ENCODE data around the gene DPYSL4. TPM values are rescaled to one million over a fixed set of nuclear protein-coding genes. Genes with fewer than 3 reads are reported as not detected.

DPYSL4 gene
- total and polyA plus RNA-seq, 7 donors, result 0.30 to 1.4 (median 0.82) TPM

DNA sequence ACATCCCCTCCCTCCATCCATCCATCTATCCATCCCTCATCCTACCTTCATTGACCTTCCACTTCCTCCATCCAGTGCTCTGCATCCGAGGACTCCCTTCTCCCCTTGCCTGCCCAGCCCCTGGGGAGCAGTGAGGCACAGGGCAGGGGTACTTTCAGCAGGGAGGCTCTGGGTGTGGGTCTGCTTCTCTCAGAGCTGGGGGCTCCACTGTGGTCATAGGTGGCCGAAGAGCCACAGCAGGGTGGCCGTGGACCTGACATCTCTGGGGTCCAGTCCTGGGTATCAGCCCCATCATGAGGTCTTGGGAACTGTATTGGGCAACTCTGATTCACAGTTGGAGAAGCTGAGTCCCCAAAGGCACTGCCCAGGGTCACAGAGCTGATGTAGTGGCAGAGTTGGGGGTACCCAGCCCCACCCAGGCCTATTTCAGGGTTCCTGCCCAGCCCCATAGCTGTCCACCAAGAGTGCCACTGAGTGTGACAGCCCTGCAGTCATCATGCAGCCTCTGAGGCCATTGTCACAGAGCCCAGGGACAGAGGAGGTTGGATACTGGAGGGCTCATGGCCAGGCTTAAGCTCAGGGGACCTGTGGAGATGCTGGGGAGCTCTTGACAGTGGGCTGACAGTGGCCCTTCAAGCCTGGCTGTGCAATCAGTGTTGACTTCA lies 35.3 kb upstream of the DPYSL4 start:
- Histone ChIP-seq H3K9me3 (no peaks in the 10 kb centered on the region), H3K4me3 (no peak overlapping the region), H3K4me1 (no peaks in the 10 kb centered on the region), H3K27me3 (ENCODE audit: insufficient read depth in 3 of 3, low read length in 2 of 3) (no peaks in the 10 kb centered on the region), H3K36me3 (ENCODE audit: insufficient read depth in 1 of 2, low read depth in 1 of 2) (peaks cover 0 to 6% of the 10 kb centered on the region in 2 donors), H3K27ac (no peak overlapping the region)
- DNase-seq (peak; percentile 4 to 23), ATAC-seq (no peak)
- 92 to 95% (median 94%) methylated on average over 3 of the region's 3 CpGs for WGBS, 3 donors
- TF ChIP-seq, protein P1, sequence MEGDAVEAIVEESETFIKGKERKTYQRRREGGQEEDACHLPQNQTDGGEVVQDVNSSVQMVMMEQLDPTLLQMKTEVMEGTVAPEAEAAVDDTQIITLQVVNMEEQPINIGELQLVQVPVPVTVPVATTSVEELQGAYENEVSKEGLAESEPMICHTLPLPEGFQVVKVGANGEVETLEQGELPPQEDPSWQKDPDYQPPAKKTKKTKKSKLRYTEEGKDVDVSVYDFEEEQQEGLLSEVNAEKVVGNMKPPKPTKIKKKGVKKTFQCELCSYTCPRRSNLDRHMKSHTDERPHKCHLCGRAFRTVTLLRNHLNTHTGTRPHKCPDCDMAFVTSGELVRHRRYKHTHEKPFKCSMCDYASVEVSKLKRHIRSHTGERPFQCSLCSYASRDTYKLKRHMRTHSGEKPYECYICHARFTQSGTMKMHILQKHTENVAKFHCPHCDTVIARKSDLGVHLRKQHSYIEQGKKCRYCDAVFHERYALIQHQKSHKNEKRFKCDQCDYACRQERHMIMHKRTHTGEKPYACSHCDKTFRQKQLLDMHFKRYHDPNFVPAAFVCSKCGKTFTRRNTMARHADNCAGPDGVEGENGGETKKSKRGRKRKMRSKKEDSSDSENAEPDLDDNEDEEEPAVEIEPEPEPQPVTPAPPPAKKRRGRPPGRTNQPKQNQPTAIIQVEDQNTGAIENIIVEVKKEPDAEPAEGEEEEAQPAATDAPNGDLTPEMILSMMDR (IDR thresholded peaks at IDR 0.05), result no peak
- intact Hi-C loops (cut with DNase I), result no loop called here

DNA sequence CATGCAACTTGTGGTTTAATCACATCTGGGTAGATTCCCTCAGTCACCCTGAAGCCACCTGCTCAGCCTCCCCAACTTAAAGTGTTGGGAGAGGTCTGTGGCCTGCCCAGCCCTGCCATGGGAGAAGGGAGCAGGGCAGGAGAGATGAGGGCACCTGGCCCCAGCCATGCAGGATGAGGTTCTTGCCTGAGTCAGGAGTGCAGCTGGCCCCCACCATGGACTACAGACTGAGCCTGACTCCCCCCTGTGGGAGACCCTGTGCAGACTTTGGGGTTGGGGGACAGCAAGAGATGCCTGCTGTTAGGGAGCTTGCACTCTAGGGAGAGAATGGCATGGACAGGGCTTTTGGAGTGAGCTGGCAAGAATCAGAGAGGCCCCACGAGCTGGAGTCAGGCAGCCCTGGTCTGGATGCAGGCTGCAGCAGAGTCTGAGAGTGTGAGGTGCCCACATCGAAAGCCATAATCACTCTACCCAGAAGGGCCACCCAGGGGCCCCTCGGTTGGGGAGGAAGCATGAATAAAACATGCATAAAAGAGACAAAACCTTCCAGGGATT lies 34.7 kb upstream of the DPYSL4 start:
- Histone ChIP-seq H3K27ac (no peak overlapping the region), H3K27me3 (ENCODE audit: insufficient read depth in 3 of 3, low read length in 2 of 3) (no peaks in the 10 kb centered on the region), H3K9me3 (no peaks in the 10 kb centered on the region), H3K36me3 (ENCODE audit: insufficient read depth in 1 of 2, low read depth in 1 of 2) (peaks cover 0 to 6% of the 10 kb centered on the region in 2 donors), H3K4me1 (no peaks in the 10 kb centered on the region), H3K4me3 (no peak overlapping the region)
- intact Hi-C loops (cut with DNase I), result no loop called here
- no peak for ATAC-seq
- peak in 1 of 2 donors; percentile 20 for DNase-seq
- WGBS, 3 donors, result 51 to 63% (median 55%) methylated on average over 3 of the region's 3 CpGs
- TF ChIP-seq, protein P1 (IDR thresholded peaks at IDR 0.05), result no peak

DNA sequence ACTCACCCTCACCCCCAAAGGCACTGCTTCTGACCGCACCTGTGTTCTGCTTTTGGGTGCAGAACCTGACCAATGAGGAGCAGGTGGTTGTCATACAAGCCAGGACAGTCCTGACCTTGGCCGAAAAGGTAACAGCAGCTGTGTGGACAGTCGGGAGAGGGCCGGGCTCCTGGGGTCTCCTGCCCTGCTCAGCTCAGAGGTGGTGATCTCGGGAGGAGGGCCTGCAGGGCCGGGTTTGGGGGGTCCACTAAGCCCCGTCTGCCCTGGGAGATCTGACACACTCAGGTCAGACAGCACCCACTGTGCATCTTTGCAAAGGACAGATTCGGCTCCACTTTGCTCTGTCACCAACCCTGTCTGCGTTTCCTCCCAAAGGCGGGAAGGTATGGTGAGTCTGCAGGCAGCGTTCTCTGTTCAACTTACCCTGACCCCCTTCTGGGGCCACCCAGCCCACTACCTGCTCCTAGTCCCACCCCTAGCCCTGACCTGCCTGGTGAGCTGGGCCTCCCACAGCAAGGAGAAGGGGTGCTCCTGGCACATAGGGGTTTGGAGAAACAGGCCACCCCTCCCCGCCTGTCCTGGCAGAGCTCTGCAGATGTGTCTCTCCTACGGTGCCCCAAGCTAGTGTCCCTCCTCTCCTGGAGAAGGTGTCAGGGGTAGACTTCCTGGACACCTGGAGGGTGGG lies 33.7 kb upstream of the DPYSL4 start:
- TF ChIP-seq, protein P1 (IDR thresholded peaks at IDR 0.05), result no peak
- Histone ChIP-seq H3K36me3 (ENCODE audit: insufficient read depth in 1 of 2, low read depth in 1 of 2) (peaks cover 0 to 6% of the 10 kb centered on the region in 2 donors), H3K9me3 (no peaks in the 10 kb centered on the region), H3K4me3 (no peak overlapping the region), H3K4me1 (no peaks in the 10 kb centered on the region), H3K27ac (no peak overlapping the region), H3K27me3 (ENCODE audit: insufficient read depth in 3 of 3, low read length in 2 of 3) (no peaks in the 10 kb centered on the region)
- DNase-seq (peak; percentile 8 to 33), ATAC-seq (no peak)
- intact Hi-C loops (cut with DNase I), result no loop called here
- WGBS, 3 donors, result 71 to 82% (median 80%) methylated on average over 13 of the region's 13 CpGs

DNA sequence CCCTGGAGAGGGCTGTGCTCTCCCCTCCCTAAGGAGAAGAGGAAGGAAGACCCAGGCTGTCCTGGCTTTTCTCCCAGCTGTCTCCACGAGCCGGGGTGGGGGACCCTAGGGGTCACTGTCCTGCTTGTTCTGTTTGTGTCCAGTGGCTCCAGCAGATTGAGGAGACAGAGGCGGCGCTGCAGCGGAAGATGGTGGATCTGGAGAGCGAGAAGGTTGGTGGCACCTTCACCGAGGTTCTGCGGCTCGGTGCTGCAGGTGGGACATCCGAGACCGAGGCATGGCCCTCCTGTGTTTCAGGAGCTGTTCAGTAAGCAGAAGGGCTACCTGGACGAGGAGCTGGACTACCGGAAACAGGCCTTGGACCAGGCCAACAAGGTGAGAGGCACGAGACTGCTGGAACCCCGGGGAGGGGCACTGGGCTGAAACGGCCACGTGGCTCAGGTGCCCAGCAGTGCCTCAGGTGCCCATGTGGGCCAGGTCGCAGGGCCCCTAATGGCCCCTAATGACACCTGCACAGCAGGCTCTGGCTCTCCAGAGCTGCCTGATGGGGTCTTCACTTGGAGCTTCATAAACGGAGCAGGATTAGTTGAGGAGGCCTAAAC lies 33.0 kb upstream of the DPYSL4 start:
- intact Hi-C loops (cut with DNase I), result no loop called here
- no peak for ATAC-seq
- TF ChIP-seq, protein P1 (IDR thresholded peaks at IDR 0.05), result no peak

More for the DNA sequence above, 33.0 kb upstream of the DPYSL4 start:
- WGBS, 3 donors, result 87 to 90% (median 88%) methylated on average over 19 of the region's 19 CpGs
- Histone ChIP-seq H3K9me3 (no peaks in the 10 kb centered on the region), H3K36me3 (ENCODE audit: insufficient read depth in 1 of 2, low read depth in 1 of 2) (peaks cover 0 to 6% of the 10 kb centered on the region in 2 donors), H3K4me1 (no peaks in the 10 kb centered on the region), H3K27me3 (ENCODE audit: insufficient read depth in 3 of 3, low read length in 2 of 3) (no peaks in the 10 kb centered on the region), H3K27ac (no peak overlapping the region), H3K4me3 (no peak overlapping the region)
- peak; percentile 12 to 35 for DNase-seq
